ENCODE results near the gene GPANK1. TPM values are rescaled to one million over a fixed set of nuclear protein-coding genes. Genes with fewer than 3 reads are reported as not detected.

The GPANK1 gene
- total RNA-seq, 1 donor from 2014 or later: 8.9 TPM

- Mint-ChIP-seq H3K9me3 (ENCODE audit: unreplicated experiment) (no peaks in the 10 kb centered on the region), H3K27me3 (ENCODE audit: unreplicated experiment) (peaks cover 4% of the 10 kb centered on the region), H3K36me3 (ENCODE audit: low read depth, unreplicated experiment) (peaks cover 19% of the 10 kb centered on the region), H3K27ac (ENCODE audit: unreplicated experiment) (no peak overlapping the region), H3K4me3 (ENCODE audit: unreplicated experiment) (no peak overlapping the region), H3K4me1 (ENCODE audit: unreplicated experiment) (peaks cover 18% of the 10 kb centered on the region)
- TF ChIP-seq CTCF (IDR thresholded peaks at IDR 0.05; ENCODE audit: unreplicated experiment): no peak
- DNase-seq (ENCODE audit: low spot score): no peak
Measured at GRCh38 chr6:31687860-31688693, 23.3 kb upstream of the GPANK1 start.

- Mint-ChIP-seq H3K27me3 (ENCODE audit: unreplicated experiment) (peaks cover 4% of the 10 kb centered on the region), H3K36me3 (ENCODE audit: low read depth, unreplicated experiment) (peaks cover 16% of the 10 kb centered on the region), H3K4me3 (ENCODE audit: unreplicated experiment) (no peak overlapping the region), H3K4me1 (ENCODE audit: unreplicated experiment) (peaks cover 19% of the 10 kb centered on the region), H3K27ac (ENCODE audit: unreplicated experiment) (no peak overlapping the region), H3K9me3 (ENCODE audit: unreplicated experiment) (no peaks in the 10 kb centered on the region)
- no peak for DNase-seq (ENCODE audit: low spot score)
- no peak for TF ChIP-seq CTCF (IDR thresholded peaks at IDR 0.05; ENCODE audit: unreplicated experiment)
Measured at GRCh38 chr6:31687321-31687720, 22.5 kb upstream of the GPANK1 start.

- DNase-seq (ENCODE audit: low spot score): no peak
- Mint-ChIP-seq H3K9me3 (ENCODE audit: unreplicated experiment) (no peaks in the 10 kb centered on the region), H3K4me3 (ENCODE audit: unreplicated experiment) (peak overlapping the region; percentile 38), H3K27me3 (ENCODE audit: unreplicated experiment) (peaks cover 4% of the 10 kb centered on the region), H3K27ac (ENCODE audit: unreplicated experiment) (no peak overlapping the region), H3K4me1 (ENCODE audit: unreplicated experiment) (peaks cover 22% of the 10 kb centered on the region), H3K36me3 (ENCODE audit: low read depth, unreplicated experiment) (peaks cover 16% of the 10 kb centered on the region)
- TF ChIP-seq CTCF (IDR thresholded peaks at IDR 0.05; ENCODE audit: unreplicated experiment): no peak
Measured at GRCh38 chr6:31686483-31686882, 21.7 kb upstream of the GPANK1 start.

GRCh38 chr6:31683591-31683990, 18.8 kb upstream of the GPANK1 start:
- no peak overlapping the region for H3K27ac Mint-ChIP-seq (ENCODE audit: unreplicated experiment)
- peaks cover 10% of the 10 kb centered on the region for H3K36me3 Mint-ChIP-seq (ENCODE audit: low read depth, unreplicated experiment)
- no peak for DNase-seq (ENCODE audit: low spot score)
- peak overlapping the region; percentile 86 for H3K4me3 Mint-ChIP-seq (ENCODE audit: unreplicated experiment)
- no peaks in the 10 kb centered on the region for H3K9me3 Mint-ChIP-seq (ENCODE audit: unreplicated experiment)
- TF ChIP-seq CTCF (IDR thresholded peaks at IDR 0.05; ENCODE audit: unreplicated experiment): no peak
- H3K27me3 Mint-ChIP-seq (ENCODE audit: unreplicated experiment): peaks cover 11% of the 10 kb centered on the region
- peaks cover 20% of the 10 kb centered on the region for H3K4me1 Mint-ChIP-seq (ENCODE audit: unreplicated experiment)

GRCh38 chr6:31681135-31681671, 16.4 kb upstream of the GPANK1 start:
- DNase-seq (ENCODE audit: low spot score): peak; percentile 45
- Mint-ChIP-seq H3K4me3 (ENCODE audit: unreplicated experiment) (peak overlapping the region; percentile 84), H3K27ac (ENCODE audit: unreplicated experiment) (peak overlapping the region; percentile 88), H3K9me3 (ENCODE audit: unreplicated experiment) (no peaks in the 10 kb centered on the region), H3K36me3 (ENCODE audit: low read depth, unreplicated experiment) (peaks cover 17% of the 10 kb centered on the region), H3K4me1 (ENCODE audit: unreplicated experiment) (peaks cover 24% of the 10 kb centered on the region), H3K27me3 (ENCODE audit: unreplicated experiment) (peaks cover 13% of the 10 kb centered on the region)
- TF ChIP-seq CTCF (IDR thresholded peaks at IDR 0.05; ENCODE audit: unreplicated experiment): no peak

Measured in endothelial cell (in vitro differentiated cells).